Stimulated activated CD4-positive, alpha-beta T cell treated with anti-CD3 and anti-CD28 coated beads, Interleukin-12 subunit alpha, Interleukin-12 subunit beta, amount 100 ng/mL, for 4 hours (primary cell): ENCODE data around the gene ATP1B1.
A peak's percentile ranks its signal among the peaks of the same experiment; 100 is the strongest.

Experiments used
- DNase-seq: peaks from one replicate; pipeline ENCODE4 v3.0.0-alpha.2; 2020

Gene ATP1B1

DNA sequence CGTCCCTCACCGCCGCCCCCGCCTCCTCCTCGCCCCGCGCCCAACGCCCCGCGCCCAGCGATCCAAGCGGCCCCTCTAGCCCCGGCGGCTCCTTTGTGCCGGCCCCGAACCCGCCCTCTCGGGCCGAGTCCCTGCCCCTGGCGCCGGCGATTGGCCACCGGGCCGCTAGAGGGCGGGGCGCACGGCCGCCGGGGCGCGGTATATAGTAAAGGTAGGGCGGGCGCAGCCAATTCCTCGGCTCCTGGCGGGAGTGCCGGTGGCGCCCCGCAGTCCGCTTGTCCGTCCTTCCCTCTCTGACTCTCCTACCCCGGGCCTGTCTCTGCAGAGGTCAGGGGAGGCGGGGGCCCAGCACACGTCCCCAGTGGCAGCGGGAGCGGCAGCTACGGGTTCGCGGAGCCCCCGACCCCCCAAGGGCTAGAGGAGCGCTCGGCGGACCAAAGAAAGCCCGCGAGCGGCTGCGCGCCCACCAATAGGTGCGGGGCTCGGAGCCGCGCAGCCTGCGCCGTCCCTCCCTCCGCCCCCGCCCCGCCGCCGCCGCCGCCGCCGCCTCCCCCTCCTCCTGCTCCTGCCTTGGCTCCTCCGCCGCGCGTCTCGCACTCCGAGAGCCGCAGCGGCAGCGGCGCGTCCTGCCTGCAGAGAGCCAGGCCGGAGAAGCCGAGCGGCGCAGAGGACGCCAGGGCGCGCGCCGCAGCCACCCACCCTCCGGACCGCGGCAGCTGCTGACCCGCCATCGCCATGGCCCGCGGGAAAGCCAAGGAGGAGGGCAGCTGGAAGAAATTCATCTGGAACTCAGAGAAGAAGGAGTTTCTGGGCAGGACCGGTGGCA, at the start of gene ATP1B1:
Gene ATP1B1, plus strand, starts transcription at position 596 of the 826 bp plus-strand sequence. Its CDS starts 140 bp downstream, at position 736.
- DNase-seq = peak; percentile 79

DNA sequence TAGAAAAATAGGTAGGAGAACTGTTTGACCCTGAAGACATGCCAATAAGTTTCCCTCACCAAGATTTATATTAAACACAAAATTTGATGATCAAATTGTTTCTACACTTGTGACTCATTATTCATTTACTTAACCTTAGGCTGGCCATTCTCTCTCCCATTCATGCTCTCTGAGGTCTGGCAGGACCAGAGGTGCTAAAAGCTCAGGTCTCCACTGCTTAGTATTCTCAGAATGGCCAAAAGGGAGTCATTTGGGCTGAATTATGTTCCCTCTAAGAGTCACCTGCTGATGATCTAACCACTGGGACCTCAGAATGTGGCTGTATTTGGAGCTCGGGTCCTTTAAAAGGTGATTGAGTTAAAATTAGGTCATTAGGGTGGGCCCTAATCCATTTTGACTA, 47.1 kb upstream of the ATP1B1 start:
- no peak for DNase-seq

DNA sequence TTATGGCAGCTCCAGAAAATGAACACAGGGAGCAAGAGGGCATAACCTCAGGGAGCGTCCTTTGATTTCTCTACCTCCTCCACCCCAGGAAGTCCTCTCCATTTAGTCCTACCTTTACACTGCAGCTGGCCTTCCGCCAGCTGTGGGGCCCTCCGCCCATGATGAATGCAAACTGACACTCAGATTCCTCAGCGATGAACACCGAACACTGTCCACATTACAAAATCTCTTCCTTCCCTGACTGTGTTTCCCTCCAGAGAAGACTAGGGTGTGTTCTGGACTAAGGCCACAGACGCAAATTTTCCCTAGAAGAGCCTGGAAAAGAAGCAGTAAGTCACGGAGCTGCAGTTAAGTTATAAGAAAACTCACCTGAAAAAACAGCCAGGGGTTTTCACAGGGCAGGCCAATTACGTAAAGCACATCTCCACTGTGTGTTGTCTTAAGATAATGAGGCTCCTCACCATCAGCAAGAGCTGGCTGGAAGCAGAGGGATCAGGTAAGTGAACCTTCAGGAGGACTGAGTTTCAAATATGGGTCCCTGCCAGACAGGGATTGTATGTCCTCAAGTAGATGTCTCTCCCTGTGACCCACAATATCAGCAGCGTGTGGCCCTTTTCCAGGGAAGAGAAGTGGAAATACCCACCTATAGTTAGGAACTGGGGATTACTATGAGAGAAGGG, 46.3 kb upstream of the ATP1B1 start:
- DNase-seq = no peak

- no peak for DNase-seq
Observed at GRCh38 chr1:169060919-169061639, 45.4 kb upstream of the ATP1B1 start.

DNA sequence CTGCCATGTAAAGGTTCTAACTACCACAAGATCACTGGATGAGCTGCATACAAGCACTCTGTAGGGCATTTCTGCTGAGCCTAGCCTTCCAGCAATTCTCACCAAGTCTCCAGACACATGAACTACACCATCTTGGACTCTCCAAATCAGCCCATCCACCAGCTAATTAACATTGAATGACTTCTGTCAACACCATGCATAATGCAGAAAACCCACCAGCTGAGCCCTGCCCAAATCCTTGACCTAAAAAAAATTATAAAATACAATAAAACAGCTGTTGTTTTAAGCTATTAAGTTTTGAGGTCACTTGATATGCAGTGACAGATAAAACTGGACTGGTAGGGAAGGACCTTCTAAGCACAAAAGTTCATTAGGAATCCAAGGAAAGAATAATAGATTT, 44.3 kb upstream of the ATP1B1 start:
- no peak for DNase-seq

DNA sequence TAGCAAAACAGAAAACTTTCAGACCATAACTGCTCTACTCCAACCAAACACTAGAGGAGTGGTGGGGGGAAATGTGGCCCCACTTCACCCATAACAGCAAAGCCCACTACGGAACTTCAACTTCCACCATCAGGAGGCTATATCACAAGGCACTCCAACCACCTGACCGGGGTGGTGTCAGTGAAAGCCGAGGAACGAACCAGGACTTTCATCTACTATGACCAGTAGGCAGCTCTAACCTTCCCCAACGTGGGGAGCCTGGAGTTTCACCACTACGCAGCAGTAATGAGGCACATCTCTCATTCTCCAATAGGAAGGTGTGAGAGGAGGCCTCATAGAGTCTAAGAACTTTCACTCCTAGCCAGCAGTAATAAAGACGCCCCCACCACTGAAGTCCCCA, 42.4 kb upstream of the ATP1B1 start:
- no peak for DNase-seq

DNA sequence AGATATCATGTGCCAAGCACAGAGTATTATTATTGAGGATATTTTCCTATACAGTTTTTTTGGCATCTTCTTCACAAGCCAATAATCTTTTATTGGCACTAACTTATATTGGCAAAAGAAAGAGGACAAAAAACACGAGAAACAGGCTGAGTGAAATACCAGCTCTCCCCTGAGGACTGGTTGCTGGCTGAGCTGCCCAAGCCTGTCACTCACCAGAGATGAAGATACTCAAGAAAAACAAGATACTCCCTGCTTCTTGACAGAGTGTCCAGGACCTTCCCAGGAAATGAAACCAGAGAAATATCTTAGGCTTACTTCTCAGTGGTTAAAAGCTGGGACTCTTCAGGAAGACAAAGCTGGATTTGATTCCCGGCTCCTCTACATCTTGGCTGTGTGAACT, 35.9 kb upstream of the ATP1B1 start:
- no peak for DNase-seq

DNA sequence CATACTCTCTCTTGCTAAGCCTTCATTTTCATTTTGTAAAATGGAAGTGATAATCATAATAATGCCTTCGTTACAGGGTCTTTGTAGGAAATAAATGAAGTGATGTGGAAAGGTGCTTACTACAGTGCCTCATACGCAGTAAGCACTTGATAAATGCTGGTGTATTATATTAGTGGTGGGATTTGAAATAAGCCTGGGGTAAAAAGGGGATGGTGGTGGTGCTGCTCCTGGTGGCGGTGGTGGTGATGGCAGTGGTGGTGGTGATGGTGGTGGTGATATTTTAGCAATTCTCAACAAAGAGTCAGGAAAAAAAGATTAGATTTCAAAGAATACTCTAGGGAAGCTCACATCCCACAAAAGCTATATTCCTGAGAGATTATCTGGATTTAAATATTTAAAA, 35.5 kb upstream of the ATP1B1 start:
- DNase-seq = no peak

DNA sequence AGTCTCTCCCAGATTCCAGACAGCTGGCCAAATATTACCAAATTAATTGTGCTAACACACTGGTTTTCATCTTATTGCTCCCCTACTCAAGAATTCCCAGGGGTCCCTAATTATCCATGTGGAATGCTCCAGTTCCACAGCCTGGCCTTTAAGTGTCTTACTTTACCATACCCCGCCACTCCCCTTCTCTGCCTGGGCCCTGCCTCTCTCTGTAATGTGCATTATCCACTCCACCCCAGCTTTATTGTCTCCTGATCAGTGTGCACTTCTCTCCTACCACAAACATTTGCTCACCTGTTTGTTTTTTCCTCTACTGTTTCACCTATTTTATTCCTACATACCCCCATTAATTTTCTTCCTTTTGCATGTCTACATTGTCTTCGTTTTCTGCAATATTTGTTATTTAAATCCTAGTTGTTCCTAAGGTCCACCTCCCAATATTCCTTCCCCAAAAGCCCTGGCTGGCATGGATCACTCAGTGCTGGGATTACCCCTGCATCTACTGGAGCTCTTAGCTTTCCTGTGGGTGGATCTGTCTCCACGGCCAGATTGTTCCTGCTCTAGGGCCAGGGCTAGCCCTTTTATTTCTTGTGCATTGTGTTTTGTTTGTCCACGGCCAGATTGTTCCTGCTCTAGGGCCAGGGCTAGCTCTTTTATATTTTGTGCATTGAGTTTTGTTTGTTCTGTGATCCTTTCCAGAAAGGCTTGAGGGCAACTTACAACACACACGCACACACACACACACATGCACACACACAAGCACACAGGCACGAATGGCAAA, 33.4 kb upstream of the ATP1B1 start:
- DNase-seq = no peak

DNA sequence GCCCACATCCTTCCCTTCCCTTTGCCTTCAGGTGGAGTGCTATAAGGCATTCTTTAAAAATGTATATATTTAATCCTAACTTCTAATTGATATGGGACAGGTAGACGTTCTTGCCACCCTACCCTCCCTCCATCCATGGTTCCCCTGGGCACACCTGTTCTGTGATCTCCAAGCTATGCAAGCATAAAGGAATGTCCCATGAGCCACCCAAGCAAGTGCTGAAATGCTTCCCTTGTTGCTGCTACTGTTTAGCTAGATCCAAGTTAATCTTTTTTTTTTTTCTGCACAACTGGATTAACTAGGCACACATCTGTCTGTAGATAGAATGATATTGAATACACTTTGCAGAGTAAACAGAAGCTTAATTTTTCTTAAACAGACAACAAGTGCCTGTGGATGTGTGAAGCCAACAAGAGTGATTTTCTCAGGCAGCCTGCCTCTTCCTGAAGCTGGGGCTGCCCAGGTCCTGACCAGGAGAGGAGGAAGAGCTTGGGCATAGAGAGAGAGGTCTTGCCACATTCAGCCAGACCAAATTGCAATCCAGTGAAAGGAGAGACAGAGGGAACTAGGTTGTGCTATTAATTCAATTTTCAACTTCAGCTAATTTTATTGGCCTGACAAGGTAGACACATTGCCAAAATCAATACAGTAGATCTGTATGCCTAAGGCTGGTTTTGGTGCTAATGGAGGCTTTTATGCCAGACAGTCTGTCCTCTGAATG, 28.2 kb upstream of the ATP1B1 start:
- DNase-seq = no peak

- no peak for DNase-seq
Observed at GRCh38 chr1:169081503-169082123, 24.9 kb upstream of the ATP1B1 start.

- no peak for DNase-seq
Observed at GRCh38 chr1:169085911-169086310, 20.6 kb upstream of the ATP1B1 start.

GRCh38 chr1:169086603-169087455, 19.7 kb upstream of the ATP1B1 start:
- DNase-seq = no peak

DNA sequence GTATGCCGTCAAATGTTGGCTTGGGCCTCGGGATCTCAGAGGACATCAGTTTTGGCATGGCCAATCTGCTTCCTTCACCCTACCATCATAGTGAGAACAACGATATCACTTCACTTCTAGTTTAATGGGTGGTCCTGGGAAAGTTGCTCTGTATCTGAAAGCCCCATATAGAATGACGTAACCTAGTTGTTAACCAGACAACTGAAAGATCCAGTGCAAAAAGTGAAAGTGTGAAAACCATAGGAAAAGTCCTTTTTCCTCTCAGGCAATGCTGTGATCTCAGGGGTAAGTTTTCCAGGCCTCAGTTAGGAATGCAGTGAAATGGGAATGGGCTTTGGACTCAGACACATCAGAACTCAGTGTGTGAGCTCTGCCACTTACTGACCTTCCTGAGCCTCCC, 18.6 kb upstream of the ATP1B1 start:
- DNase-seq = no peak

GRCh38 chr1:169089776-169090175, 16.7 kb upstream of the ATP1B1 start:
- DNase-seq = no peak

- no peak for DNase-seq
Observed at GRCh38 chr1:169090308-169090899, 16.1 kb upstream of the ATP1B1 start.

DNA sequence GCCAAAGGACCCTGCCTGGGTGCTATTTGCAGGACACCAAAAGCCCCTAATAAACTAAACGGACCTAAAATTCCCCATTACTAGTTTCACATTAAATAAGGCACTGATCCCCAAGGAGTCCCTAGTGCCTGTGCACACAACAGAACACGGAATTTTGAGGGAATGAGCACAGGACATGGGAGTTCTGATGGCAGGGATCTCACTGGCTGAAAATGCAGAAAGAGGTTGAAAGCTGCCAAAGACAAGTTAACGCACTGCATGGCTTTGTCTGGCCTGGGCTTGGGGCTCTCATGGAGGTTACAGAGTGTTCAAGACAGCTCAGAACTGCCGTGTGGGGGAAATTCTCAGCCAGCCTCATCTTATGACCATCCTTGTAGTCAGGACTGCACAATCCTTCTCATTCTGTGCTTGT, 15.6 kb upstream of the ATP1B1 start:
- DNase-seq = no peak

DNA sequence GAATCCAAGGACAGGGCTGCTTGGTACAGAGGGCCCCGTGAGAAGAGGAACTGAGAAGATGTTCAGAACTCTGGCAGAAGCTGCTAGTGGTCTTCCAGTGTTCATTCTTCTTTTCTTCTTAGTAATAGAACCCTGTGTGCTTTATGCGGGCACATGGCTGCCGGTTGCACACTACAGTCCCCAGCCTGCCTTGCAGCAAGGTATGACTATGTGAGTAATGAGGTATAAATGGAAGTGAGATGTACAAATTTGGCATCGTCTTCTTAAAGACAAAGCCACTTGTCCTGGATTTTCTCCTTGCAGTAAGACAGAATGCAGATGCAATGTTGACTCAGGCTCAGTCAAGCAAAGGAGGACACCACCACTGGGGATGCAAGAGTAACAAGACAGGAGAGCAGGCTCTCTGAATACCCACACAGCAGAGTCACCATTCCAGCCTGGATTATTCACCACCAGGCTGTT, 15.0 kb upstream of the ATP1B1 start:
- DNase-seq = no peak

GRCh38 chr1:169092399-169092798, 14.1 kb upstream of the ATP1B1 start:
- no peak for DNase-seq

GRCh38 chr1:169094897-169095569, 11.5 kb upstream of the ATP1B1 start:
- DNase-seq = no peak
